C1 segment of cervical spinal cord (tissue), 14 donors: ENCODE results near the gene GPX1.
"Not testable (repeated sequence)": the region's sequence is repeated elsewhere in the genome, so short reads cannot be mapped to it uniquely, and the experiment has no call there.

ENCODE experiments used
- DNase-seq, 14 donors: peaks; one replicate each; lab custom pipeline; 2025; lab: John Stamatoyannopoulos, UW

The GPX1 gene

DNA sequence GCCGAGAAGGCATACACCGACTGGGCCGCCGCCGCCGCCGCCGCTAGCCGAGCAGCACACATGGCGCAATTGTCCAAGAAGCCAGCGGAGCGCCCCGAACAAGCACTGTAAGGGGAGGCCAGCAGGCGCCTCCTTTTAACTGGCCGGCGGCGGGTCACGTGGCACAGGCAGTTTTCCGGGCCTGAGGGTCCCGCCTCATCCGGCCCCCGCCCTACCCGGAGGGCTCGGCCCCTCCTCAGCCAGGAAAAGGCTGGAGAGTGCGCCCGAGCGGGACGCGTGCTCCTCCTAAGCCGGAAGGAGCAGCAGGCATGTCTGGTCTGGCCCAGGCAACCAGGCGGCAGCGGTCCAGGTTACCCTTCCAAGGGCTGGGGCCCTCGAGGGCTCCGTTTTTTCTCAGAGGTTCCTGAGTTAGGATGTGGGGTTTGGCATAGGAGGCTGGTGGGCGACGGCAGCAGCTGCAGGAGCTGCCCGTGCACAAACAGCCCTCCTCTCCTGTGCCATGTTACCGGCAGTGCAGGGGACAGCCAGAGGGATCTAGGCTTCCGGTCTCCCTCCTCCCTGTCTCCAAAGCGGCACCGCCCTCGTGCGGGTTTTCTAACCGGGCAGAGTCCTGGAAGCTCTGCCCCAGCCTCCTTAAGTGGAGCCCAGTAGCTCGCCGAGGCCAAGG, at the start of gene GPX1:
GPX1 (minus strand) TSS at position 137 of the 667 bp plus-strand sequence; CDS start at position 62, 75 bp downstream.
- peak; percentile 44 to 91 (median 86) for DNase-seq

DNA sequence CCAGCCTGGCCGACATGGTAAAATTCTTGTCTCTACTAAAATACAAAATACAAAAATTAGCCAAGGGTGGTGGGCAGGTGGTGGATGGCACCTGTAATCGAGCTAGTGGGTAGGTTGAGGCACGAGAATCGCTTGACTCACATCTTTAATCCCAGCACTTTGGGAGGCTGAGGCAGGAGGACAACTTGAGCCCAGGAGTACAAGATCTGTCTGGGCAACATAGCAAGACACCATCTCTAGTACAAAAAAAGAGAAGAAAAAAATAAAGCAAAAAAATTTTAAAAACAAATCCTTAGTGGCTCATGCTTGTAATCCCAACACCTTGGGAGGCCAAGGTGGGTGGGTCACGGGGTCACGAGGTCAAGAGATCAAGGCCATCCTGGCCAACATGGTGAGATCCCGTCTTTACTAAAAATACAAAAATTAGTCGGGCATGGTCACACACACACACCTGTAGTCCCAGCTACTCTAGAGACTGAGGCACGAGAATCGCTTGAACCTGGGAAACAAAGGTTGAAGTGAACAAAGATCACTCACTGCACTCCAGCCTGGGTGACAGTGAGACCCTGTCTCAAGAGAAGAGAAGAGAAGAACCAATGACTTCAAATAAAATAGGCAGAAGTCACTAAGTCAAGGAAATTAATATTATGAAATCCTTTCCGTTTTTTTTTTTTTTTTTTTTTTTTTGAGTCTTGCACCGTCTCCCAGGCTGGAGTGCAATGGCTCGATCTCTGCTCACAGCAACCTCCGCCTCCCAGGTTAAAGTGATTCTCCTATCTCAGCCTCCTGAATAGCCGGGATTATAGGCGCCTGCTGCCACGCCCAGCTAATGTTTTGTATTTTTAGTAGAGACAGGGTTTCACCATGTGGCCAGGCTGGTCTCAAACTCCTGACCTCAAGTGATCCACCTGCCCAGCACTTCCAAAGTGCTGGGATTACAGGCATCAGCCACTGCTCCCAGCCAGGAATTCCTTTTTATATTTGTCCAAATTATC, 48.7 kb upstream of the GPX1 start:
- no peak for DNase-seq

DNA sequence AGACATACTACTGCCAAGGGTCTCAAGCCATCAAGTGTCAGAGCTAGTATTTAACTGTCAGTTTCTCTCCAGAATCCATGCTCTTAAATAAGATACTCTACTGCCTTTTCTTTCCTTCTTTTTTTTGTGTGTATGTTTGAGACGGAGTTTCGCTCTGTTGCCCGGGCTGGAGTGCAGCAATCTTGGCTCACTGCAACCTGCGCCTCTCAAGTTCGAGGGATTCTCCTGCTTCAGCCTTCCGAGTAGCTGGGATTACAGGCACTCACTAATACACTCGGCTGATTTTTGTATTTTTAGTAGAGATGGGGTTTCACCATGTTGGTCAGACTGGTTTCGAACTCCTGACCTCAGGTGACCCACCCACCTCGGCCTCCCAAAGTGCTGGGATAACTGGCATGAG, 47.4 kb upstream of the GPX1 start:
- not testable (repeated sequence) for DNase-seq

DNA sequence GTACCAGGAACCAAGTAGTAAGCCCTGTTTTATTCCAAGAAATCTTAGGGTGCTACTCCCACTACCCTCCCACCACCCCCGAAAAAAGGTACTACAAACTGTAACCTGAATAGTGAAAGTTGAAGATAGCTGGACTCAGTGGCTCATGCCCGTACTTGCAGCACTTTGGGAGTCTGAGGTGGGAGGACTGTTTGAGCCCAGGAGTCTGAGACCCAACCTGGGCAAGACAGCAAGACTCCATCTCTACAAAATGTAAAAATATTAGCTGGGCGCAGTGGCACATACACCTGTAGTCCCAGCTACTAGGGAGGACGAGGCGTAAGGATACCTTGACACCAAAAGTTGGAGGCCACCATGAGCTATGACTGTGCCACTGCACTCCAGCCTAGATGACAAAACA, 45.7 kb upstream of the GPX1 start:
- no peak for DNase-seq

DNA sequence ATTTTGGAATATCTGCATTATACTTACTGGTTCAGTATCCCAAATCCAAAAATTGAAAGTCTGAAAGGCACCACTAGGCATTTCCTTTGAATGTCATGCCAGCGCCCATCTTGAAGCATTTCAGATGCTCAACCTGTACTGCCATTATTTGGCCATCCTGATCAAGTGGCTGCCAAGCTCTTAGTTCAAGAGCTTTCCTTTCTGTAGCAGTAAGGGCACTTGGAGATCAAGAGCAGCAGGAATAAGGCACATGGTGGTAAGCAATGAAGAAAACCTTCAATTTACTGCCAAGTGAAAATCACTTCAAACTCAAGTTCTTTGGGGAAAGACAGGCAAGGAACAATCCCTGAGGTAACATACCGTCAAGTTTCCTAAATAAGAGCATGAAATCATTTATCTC, 43.6 kb upstream of the GPX1 start:
- DNase-seq, result no peak

DNA sequence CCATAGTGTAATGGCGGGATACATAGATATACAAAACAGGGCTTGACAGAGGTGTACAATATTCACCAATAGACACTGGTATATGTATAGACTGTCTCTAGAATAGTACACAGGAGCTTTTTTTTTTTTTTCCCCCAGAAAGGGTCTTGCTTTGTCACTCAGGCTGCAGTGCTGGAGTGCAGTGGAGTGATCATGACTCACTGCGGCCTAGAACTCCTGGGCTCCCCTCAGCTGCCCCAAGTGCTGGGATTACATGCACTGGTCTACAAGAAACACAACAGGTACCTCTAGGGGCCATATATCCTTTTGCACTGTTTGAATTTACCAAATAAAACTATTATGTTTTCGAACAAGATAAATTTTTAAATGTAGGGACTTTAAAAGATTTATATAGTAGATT, 41.3 kb upstream of the GPX1 start:
- no peak for DNase-seq

DNA sequence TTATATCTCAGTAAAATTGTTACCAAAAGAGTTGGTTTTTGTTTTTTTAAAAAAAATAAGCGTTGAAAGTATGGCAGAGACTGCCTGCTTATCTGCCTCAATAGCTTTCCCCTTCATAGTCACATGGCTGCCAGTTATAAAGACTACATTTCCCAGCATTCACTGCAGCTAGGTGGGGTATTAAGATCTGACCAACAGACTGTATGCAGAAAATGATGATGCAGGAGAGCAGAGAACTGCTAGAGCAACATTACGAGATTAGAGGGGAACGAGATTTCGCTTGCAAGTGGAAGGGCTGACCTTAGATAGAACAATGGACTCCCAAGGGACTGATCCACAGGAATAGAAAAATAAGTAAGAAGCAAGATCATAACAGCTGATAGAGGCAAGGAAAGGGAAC, 39.3 kb upstream of the GPX1 start:
- DNase-seq, result peak in 1 of 14 donors; percentile 26

DNA sequence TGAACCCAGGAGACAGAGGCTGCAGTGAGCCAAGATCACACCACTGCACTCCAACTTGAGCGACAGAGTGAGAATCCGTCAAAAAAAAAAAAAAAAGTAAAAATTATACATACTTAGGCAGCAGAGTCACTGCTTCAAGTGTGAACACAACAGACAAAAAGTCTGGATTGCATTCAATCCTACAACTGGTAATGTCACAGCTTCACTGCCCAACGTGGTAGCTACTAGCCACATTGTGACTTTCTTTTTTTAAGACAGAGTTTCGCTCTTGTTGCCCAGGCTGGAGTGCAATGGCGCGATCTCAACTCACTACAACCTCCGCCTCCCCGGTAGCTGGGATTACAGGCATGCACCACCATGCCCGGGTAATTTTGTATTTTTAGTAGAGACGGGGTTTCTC, 33.2 kb upstream of the GPX1 start:
- DNase-seq, result not testable (repeated sequence)

DNA sequence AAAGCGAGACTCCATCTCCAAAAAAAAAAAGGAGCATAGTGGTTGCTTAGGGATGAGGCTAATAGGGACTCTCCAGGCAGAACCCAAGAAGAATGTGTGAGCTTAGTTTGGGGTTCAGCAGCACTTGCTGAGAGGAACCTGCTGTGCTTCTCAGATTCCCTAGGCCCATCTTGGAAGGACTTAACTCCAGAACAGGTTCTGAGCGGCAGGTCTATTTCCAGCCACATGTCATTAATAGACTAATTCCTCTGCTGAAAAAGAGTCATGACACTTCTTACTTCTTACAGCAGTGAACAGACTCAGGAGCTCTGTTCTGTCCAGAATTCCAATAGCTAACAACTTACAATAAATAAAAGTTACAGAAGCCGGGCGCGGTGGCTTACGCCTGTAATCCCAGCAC, 31.1 kb upstream of the GPX1 start:
- no peak for DNase-seq

DNA sequence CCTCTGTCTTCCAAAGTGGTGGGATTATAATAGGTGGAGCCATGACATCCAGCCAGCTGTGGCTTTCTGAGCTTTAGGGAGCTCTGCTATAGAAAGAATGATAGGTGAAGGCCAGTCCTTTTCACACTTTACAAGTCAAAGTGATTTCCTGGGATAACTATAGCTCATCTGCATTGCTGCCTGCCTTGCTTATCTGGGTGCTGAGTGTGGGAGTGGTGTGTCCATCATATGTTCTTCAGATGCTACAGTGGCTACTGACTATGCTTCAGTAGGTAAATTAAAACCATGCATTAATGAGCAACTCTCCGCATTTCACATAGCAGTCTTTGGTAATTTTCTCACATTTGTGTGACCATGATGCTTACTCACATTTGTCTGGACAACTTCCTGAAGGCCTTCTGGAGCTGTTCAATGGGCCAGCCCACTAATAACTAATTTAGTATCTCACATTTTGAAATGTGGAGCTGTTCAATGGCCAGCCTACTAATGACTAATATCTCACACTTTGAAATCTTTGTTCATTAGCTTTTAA, 30.2 kb upstream of the GPX1 start:
- no peak for DNase-seq

DNA sequence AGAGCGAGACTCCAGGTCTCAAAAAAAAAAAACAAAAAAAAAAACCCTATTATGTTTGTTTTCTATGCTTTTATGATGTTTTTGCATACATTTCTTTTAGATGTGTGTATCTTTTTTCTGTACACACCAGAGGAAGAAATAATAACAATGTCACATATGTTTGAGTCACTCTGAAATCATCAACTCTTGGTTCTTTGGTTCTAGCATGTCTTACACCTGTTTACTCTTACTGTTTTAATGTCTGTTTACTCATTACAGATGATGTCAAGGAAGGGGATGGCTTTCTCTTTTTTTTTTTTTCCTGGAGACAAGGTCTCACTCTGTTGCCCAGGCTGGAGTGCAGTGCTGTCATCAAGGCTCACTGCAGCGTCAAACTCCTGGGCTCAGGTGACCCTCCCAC, 29.6 kb upstream of the GPX1 start:
- no peak for DNase-seq

DNA sequence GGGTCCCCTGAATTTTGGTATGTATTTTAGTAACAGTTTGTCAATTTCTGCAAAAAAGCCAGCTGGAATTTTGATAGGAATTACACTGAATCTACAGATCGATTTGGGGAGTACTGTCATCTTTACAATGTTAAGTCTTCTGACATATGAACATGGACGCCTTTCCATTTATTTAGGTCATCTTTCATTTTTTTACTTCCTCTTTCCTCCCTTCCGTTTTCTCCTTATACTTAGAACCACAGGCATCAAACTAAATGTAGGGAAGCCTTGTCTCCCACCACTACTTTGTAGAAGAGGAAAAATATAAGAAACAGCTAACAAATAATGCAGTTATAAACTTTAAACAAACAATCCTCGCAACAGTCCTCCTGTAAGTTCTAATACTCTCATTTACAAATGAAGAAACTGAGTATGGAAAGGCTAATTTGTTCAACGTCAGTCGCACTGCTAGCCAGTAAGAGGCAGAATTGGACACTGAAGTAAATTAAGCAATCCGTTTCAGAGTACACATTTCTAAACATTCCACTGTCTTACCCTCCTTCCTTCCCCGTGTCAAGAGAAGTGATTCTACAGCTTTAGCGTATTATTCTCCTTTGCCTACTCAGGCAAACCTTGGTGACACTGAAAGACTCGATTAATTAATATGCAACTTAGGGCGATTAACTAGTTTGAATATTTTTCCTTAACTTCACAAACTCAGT, 28.1 kb upstream of the GPX1 start:
- no peak for DNase-seq

DNA sequence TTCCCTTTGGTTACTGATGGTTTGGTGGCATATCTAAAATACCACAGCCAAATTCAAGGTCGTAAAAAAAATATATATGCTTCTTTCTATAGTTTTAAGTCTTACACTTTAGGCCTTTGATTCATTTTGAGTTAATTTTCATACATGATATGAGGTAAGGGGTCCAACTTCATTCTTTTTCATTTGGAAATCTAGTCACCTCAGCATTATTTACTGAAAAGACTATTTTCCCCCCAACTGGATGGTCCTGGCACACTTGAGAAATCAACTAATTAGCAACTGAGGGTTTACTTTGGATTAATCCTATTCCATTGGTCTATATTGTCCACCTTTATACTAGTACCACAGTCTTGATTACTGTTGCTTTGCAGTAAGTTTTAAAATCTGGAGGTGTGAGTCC, 27.5 kb upstream of the GPX1 start:
- no peak for DNase-seq

DNA sequence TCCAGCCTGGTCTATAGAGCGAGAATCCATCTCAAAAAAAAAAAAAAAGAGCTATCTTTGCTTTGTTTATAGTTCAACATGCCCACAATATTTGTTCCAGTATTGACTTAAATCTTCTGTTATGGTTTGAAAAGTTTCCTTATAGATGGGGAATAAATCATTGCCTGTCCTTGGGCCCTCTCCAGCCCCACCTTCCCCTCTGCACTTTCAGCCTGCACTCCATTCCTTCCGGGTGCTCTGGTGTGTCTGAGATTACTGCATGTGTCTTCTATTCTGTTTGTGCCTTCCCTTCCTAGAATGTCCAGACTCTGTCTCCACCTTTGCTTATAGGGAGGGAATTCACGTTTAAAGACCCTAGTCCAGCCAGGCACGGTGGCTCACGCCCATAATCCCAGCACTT, 25.2 kb upstream of the GPX1 start:
- DNase-seq, result no peak

DNA sequence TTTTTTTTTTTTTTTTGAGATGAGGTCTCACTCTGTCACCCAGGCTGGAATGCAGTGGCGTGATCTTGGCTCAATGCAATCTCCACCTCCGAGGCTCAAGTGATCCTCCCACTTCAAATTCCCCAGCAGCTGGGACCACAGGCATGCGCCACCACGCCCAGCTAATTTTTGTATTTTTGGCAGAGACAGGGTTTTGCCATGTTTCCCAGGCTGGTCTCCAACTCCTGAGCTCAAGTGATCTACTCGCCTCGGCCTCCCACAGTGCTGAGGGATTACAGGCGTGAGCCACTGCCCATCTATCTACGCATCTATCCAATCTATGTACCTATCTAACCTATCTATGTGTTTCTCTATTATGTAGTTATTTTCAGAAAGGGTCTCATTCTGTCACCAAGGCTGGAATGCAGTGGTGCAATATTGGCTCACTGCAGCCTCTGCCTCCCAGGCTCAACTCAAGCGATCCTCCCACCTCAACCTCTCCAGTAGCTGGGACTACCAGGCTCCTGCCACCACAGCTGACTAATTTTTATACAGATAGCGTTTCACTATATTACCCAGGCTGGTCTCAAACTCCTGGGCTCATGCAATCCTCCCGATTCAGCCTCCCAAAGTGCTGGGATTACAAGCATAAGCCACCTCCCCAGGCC, 20.2 kb upstream of the GPX1 start:
- peak in 1 of 14 donors; percentile 12 for DNase-seq

DNA sequence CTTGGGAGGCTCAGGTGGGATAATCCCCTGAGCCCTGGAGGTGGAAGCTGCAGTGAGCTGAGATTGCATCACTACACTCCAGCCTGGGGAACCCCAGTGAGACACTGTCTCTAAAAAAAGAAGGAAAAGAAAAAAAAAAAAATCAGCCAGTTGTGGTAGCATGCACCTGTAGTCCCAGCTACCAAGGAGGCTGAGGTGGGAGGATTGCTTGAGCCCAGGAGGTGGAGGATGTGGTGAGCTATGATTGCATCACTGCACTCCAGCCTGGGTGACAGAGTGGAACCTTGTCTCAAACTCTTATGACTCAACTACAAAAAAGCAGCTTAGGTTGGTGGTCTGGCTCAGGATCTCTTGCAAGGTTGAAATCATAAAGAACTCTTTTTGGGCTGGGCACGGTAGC, 19.3 kb upstream of the GPX1 start:
- DNase-seq, result no peak

DNA sequence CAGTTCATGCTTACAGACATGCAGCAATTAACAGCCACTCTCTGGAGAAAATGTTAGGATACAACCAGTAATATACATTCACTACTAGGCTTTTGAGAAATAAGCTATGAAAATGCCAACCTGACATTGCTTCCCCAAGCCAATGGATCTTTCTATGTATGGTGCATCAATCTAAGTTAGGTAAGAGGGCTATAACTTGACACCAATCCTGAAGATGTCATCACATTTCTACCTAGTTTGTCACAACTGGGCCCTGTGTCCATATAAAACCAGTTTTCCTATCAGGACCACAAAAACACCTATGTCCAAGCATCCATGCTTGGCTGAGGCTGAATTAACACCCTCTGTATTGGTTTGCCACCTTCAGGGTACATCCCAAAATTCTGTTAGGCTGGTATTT, 13.8 kb upstream of the GPX1 start:
- DNase-seq, result no peak

DNA sequence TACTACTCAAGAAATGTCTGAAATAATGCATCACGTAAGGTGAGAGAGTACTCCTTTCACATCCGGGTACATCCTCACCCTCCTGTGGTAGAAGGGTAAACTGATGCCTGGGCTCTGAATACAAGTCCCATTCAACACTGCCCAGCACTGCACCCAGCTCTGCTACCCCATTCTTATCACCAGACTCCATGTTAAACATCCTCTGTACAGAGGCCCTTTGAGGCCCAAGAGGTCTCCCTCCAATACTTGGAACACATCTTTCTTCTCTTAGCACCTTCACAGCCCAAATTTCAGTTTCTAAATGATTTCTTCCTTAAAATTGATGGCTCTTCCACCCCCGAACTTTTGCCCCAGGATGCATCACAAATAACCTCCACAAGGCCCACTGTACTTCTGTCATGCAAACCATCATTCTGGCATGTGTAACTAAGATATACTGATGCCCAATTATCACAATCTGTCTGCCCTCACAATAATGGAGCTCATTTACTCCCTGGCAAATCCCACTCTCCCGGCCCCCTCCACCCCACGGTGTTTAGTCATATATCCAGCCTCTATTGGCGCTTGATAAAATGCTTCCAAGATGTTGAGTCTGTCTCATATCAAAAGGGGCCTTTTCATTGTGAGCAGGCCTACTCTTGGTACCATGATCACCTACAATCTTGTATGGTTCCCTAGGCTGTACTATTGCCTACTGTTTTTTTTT, 12.6 kb upstream of the GPX1 start:
- no peak for DNase-seq

DNA sequence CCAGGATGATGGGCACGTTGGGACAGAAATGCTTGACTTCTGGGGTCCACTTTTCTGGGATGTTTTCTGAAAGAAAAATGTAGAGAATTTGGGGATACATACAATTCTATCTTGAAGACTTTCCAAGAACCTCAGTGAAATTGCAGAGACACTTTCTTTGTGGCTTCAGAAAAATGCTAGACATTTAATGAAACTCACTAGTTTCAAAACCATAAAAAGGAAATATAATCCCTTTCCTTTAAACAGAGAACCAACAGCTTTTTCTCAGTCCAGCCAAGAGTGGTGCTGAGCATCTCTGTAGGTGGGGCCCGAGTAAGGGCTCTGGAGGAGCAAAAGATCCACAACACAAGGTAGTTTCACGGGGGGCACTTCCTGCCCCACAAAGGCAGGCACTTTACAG, 4.4 kb upstream of the GPX1 start:
- DNase-seq, result no peak

DNA sequence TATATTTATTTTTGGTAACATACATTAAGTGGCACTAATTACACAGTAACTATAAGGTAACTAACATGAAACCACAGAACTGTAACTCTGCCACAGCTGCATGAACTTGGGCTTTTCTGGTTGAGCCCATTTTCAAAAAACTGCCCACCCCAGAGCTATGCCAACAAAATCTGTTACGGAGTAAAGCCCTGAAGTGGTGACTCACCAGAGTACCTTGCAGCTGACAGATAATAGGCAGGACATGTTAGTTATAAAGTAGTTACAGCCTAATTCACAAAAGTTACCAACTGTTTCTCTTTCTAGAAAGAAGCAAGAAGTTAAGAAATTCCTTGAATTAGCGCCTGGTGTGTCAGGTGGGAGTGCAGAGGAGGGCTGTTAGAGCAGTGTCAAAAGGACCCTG, 1.5 kb upstream of the GPX1 start:
- DNase-seq, result no peak

DNA sequence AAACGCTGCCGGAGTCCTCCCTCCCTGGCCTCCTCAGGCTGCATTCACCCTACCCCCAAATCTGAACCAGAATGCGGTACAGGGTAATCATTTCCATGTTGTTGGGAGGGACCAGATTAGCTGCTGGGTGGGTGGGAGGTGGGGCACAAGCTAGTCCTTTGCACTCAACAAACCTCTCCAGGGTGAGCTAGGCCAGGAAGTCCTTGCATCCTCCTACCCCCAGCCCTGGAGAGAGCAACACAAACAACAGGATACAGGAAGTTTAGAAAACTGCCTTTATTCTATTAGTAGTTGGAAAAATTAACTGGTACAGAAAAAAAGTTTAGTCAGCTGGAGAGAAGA, 702 bp upstream of the GPX1 start:
- no peak for DNase-seq
